GM10248 (cell line): Measurements from ENCODE around the gene HADHB.

ENCODE experiments used
- CTCF ChIA-PET: fragments of 300-600 bp; sonication (Branson Sonifier 250); formaldehyde crosslinking; extraction: SDS; loops from one replicate; lab custom pipeline; 2021; ENCODE audit warnings: antibody characterized with exemption; lab: Yijun Ruan, JAX
- POLR2A ChIA-PET: fragments of 350-650 bp; sonication (Branson Sonifier 250); formaldehyde crosslinking; extraction: SDS; loops from one replicate; lab custom pipeline; 2020; ENCODE audit warnings: antibody characterized with exemption; lab: Yijun Ruan, JAX
- DNase-seq: peaks from one replicate; pipeline ENCODE4 v3.0.0; 2012; ENCODE audit errors: extremely low spot score
- TF ChIP-seq, protein P1 (sequence below): IDR thresholded peaks from 2 replicates; pipeline ENCODE4 v1.5.1; 2012; ENCODE audit warnings: mild to moderate bottlenecking, low read depth; ENCODE audit errors: extremely low read depth, missing control alignments, control extremely low read depth

The HADHB gene

GRCh38 chr2:26295511-26295910, 50.8 kb downstream of the HADHB start:
- TF ChIP-seq, protein P1, sequence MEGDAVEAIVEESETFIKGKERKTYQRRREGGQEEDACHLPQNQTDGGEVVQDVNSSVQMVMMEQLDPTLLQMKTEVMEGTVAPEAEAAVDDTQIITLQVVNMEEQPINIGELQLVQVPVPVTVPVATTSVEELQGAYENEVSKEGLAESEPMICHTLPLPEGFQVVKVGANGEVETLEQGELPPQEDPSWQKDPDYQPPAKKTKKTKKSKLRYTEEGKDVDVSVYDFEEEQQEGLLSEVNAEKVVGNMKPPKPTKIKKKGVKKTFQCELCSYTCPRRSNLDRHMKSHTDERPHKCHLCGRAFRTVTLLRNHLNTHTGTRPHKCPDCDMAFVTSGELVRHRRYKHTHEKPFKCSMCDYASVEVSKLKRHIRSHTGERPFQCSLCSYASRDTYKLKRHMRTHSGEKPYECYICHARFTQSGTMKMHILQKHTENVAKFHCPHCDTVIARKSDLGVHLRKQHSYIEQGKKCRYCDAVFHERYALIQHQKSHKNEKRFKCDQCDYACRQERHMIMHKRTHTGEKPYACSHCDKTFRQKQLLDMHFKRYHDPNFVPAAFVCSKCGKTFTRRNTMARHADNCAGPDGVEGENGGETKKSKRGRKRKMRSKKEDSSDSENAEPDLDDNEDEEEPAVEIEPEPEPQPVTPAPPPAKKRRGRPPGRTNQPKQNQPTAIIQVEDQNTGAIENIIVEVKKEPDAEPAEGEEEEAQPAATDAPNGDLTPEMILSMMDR, result no peak
- ChIA-PET POLR2A (no interaction called here), CTCF (no interaction called here)
- DNase-seq, result no peak

- CTCF ChIA-PET, result no interaction called here
- TF ChIP-seq, protein P1, result no peak
- POLR2A ChIA-PET, result no interaction called here
Observed at GRCh38 chr2:26297061-26297460, 52.3 kb downstream of the HADHB start.

DNA sequence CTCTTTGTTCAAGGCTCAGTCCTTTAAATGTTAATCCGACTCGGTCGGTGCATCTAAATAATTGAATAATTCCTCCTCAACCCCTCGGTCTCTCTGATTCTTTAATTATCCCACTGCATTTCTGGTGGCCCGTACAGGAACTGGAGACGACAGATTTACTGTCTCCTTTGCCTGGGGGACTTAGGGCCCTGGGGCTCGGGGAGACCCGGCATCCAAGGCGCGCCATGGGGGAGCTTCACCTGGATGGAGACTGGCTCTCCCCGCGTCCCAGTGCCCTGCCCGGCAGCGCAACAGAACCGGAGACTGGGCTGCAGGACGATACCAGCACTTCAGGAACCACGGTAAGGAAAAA, 53.5 kb downstream of the HADHB start:
- TF ChIP-seq, protein P1, result no peak
- POLR2A ChIA-PET, result no interaction called here
- no peak for DNase-seq
- CTCF ChIA-PET, result interaction anchor here (1.1 to 1.2 kb wide), 2 partner anchors 8 to 11 kb away, joined by 3 to 4 read pairs; no protein-coding TSS in a partner anchor

More at GRCh38 chr2:26297061-26297460, 52.3 kb downstream of the HADHB start:
- no peak for DNase-seq

DNA sequence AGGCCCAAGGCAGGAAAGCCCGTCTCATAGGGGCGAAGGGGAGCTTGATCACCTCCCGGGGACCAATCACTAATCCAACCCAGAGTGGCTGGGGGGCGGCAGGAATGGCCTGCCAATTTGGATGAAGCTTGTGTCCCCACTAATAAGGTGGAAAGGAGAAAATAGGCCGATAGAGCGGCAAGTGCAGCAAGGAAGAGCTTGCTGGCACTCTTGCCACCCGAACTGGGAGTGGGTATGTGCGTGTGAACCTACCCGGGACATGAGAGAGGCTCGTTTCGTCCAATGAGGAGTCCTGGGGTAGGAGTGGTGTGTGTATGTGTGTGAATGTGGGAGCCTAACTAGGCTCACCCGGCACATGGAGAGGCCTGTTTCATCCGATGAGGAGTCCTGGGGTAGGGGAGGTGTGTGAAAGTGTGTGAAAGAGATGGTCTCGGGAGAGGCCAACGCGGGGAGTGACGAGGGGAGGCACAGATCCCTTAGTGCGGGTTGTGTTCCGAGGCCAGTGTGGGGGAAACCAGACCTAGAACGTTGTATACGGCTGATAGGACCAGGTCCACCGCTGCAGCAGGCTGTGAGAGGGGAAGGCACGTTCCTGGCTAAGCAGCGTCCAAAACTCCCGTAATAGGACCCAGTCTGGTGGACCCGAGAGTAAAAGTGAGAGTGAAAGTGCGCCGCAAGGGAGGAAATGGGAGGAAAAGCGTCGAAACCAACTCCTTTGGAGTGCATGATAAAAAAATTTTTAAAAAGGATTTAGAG, 54.1 kb downstream of the HADHB start:
- CTCF ChIA-PET, result interaction anchor here (1.1 to 1.2 kb wide), 2 partner anchors 9 to 10 kb away, joined by 3 to 4 read pairs; no protein-coding TSS in a partner anchor
- DNase-seq, result no peak
- POLR2A ChIA-PET, result no interaction called here
- TF ChIP-seq, protein P1, result no peak

DNA sequence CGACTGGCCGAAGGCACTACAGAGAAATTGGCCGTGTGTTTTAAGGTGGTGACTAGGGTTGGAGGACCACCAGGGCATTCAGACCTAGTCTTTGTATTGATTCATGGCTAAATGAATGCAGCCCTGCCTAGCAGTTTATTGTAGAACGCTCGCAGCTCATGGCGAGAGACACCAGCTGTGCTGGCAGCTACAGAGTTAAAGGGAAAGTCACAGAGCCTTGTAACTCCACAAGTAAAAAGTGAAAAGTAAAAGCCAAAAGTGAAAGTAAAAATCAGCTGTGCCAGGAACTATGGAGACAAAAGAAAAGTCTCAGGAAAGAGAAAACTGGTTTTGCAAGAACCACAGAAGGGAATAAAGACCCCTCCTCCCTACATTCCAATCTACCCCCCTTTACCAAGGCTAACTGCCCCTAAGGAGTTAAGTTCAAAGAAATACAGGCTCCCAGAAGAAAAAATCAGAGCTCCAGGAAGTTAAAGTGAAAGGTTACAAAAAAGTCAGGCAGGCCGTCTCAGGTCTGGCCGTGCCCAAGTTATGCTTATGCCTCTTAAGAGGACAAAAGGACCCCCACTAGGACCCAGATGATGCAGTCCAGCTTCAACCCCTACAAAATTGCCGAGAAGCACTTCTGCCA, 54.8 kb downstream of the HADHB start:
- CTCF ChIA-PET, result interaction anchor here (0.9 kb wide), 2 partner anchors 9 to 12 kb away, joined by 3 read pairs; no protein-coding TSS in a partner anchor
- TF ChIP-seq, protein P1, result no peak
- DNase-seq, result no peak
- POLR2A ChIA-PET, result no interaction called here

DNA sequence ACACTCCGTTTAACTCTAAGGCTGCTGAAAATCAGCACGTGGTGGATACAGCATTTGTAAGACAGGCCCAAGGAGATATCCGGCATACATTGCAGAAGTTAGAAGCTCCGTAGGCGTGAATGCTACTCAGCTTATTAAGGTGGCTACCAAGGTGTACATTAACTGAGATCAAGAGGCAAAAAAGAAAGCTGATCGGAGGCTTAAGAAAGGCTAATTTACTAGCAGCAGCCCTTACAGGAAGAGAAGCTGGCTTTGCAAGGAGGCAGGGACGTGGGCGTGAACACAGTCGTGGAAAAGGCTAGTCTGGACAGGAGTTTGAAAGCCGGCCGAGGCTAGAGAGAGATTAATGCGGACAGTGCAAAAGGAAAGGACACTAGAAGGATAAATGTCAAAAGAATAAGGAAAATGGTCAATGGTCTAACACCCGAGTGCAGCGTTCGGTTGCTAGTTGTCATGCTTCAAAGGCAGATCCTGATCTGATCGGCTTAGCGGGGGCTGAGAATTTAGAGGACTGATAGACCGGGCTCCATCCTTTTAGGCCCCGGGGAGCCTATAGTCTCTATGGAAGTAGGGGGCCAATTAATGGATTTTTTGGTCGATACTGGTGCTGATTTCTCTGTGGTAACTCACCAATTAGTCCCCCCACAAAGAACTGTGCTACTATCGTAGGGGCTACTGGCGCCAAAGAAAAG, 55.6 kb downstream of the HADHB start:
- TF ChIP-seq, protein P1, result no peak
- no peak for DNase-seq
- POLR2A ChIA-PET, result no interaction called here
- CTCF ChIA-PET, result interaction anchor here (0.9 to 1.5 kb wide), 3 partner anchors 9 to 13 kb away, joined by 3 read pairs; no protein-coding TSS in a partner anchor
